K562 (cell line): ENCODE measurements around the gene SMIM29. TPM values are rescaled to one million over a fixed set of nuclear protein-coding genes. Genes with fewer than 3 reads are reported as not detected.

Experiments
- BDP1 ChIP-seq: IDR thresholded peaks from 3 replicates; pipeline ENCODE4 v1.6.1; 2011; ENCODE audit not compliant: insufficient read length, insufficient read depth
- E2F3 ChIP-seq: fragments of 250-450 bp; sonication (Bioruptor Pico); IDR thresholded peaks from 2 replicates; pipeline ENCODE4 v1.4.0; 2020; ENCODE audit warnings: mild to moderate bottlenecking
- SIN3A ChIP-seq, 2 experiments: fragments of 150-350 bp in 1 of 2; IDR thresholded peaks; 2 replicates each; pipeline ENCODE4 v1.6.1; 2011 to 2016; ENCODE audit warnings: borderline replicate concordance in 2 of 2, low read depth in 2 of 2, low read length in 2 of 2, mild to moderate bottlenecking in 2 of 2, moderate library complexity in 2 of 2; ENCODE audit not compliant: control insufficient read depth in 1 of 2
- SNIP1 ChIP-seq: fragments of 450-650 bp; IDR thresholded peaks from 2 replicates; pipeline ENCODE4 v1.7.1; 2017; ENCODE audit warnings: low read depth, mild to moderate bottlenecking
- ZNF274 ChIP-seq: IDR thresholded peaks from 2 replicates; pipeline ENCODE4 v1.6.1; 2011; ENCODE audit warnings: low read depth, mild to moderate bottlenecking, low read length, moderate library complexity, borderline replicate concordance
- polyA plus RNA-seq, 8 experiments: library from polyadenylated mRNA; depleted of rRNA in 4 of 8; stranded (reverse) in 5 of 8; unstranded in 3 of 8; fragments of >200 nt; fragmentation: Nextera tagmentation in 2 of 8; fragmentation: Illumina TruSeq in 1 of 8; extraction: Ambion mirVana in 2 of 8; extraction: Trizol in 1 of 8; gene quantifications; 2 replicates each; pipeline versions ENCODE4 v1.2.1 to v1.2.3, GENCODE V29; 2011 to 2014; ENCODE audit warnings: inconsistent platforms in 1 of 8, missing spikeins in 1 of 8
- total RNA-seq, 7 experiments: library from RNA; depleted of rRNA in 6 of 7; stranded (reverse); fragments of >200 nt in 6 of 7; fragmentation: Illumina TruSeq in 2 of 7; extraction: Trizol in 2 of 7; gene quantifications; 2 replicates each; pipeline versions ENCODE4 v1.2.1 to v1.2.3, GENCODE V29; 2011 to 2021; ENCODE audit warnings: low replicate concordance in 1 of 7
- TF ChIP-seq, protein P1 (sequence below): sonication (generic); formaldehyde crosslinking; IDR thresholded peaks from 2 replicates; pipeline ENCODE4 v1.8.0; 2022; ENCODE audit warnings: missing genetic modification reagents, mild to moderate bottlenecking, moderate library complexity, borderline replicate concordance
- TF ChIP-seq, protein P2 (sequence below): fragments of 250-450 bp; sonication (Bioruptor Pico); IDR thresholded peaks from 2 replicates; pipeline ENCODE4 v1.8.0; 2021; ENCODE audit warnings: borderline replicate concordance, mild to moderate bottlenecking, moderate library complexity; ENCODE audit not compliant: poor library complexity, severe bottlenecking
- TF ChIP-seq, protein P3 (sequence below): IDR thresholded peaks from 2 replicates; pipeline ENCODE4 v1.6.1; 2016; ENCODE audit warnings: missing genetic modification characterization, missing compliant biosample characterization
- TF ChIP-seq, protein P4 (sequence below): fragments of 150-350 bp; IDR thresholded peaks from 2 replicates; pipeline ENCODE4 v1.6.1; 2014; ENCODE audit warnings: low read depth, mild to moderate bottlenecking, low read length, borderline replicate concordance

Gene SMIM29
- total and polyA plus RNA-seq, 9 of the 15 experiments (the other 6 are each of a cell fraction or from before 2014, with no cell fraction given): 6.5 to 36.7 (median 20.9) TPM

GRCh38 chr6:34276881-34277762 lies 28.3 kb upstream of the SMIM29 start (continued):
- TF ChIP-seq, protein P1, sequence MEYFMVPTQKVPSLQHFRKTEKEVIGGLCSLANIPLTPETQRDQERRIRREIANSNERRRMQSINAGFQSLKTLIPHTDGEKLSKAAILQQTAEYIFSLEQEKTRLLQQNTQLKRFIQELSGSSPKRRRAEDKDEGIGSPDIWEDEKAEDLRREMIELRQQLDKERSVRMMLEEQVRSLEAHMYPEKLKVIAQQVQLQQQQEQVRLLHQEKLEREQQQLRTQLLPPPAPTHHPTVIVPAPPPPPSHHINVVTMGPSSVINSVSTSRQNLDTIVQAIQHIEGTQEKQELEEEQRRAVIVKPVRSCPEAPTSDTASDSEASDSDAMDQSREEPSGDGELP (CRISPR knock-in tag): no peak
- TF ChIP-seq, protein P2, sequence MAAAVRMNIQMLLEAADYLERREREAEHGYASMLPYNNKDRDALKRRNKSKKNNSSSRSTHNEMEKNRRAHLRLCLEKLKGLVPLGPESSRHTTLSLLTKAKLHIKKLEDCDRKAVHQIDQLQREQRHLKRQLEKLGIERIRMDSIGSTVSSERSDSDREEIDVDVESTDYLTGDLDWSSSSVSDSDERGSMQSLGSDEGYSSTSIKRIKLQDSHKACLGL (CRISPR knock-in tag): no peak
- no peak for TF ChIP-seq SNIP1
- no peak for TF ChIP-seq SIN3A (IDR thresholded peaks at IDR 0.05; ENCODE audit: borderline replicate concordance in 2 of 2, control insufficient read depth in 1 of 2, low read depth in 2 of 2, low read length in 2 of 2)
- no peak for TF ChIP-seq BDP1
- TF ChIP-seq, protein P3, sequence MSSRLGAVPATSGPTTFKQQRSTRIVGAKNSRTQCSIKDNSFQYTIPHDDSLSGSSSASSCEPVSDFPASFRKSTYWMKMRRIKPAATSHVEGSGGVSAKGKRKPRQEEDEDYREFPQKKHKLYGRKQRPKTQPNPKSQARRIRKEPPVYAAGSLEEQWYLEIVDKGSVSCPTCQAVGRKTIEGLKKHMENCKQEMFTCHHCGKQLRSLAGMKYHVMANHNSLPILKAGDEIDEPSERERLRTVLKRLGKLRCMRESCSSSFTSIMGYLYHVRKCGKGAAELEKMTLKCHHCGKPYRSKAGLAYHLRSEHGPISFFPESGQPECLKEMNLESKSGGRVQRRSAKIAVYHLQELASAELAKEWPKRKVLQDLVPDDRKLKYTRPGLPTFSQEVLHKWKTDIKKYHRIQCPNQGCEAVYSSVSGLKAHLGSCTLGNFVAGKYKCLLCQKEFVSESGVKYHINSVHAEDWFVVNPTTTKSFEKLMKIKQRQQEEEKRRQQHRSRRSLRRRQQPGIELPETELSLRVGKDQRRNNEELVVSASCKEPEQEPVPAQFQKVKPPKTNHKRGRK (tag): no peak
- TF ChIP-seq E2F3 (CRISPR knock-in tag): no peak
- TF ChIP-seq ZNF274: no peak
- TF ChIP-seq, protein P4, sequence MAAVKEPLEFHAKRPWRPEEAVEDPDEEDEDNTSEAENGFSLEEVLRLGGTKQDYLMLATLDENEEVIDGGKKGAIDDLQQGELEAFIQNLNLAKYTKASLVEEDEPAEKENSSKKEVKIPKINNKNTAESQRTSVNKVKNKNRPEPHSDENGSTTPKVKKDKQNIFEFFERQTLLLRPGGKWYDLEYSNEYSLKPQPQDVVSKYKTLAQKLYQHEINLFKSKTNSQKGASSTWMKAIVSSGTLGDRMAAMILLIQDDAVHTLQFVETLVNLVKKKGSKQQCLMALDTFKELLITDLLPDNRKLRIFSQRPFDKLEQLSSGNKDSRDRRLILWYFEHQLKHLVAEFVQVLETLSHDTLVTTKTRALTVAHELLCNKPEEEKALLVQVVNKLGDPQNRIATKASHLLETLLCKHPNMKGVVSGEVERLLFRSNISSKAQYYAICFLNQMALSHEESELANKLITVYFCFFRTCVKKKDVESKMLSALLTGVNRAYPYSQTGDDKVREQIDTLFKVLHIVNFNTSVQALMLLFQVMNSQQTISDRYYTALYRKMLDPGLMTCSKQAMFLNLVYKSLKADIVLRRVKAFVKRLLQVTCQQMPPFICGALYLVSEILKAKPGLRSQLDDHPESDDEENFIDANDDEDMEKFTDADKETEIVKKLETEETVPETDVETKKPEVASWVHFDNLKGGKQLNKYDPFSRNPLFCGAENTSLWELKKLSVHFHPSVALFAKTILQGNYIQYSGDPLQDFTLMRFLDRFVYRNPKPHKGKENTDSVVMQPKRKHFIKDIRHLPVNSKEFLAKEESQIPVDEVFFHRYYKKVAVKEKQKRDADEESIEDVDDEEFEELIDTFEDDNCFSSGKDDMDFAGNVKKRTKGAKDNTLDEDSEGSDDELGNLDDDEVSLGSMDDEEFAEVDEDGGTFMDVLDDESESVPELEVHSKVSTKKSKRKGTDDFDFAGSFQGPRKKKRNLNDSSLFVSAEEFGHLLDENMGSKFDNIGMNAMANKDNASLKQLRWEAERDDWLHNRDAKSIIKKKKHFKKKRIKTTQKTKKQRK: no peak
